HG03457 (cell line): ENCODE results near the gene GSG1L.

Experiments
- ATAC-seq: cut with Tn5 transposase; IDR thresholded peaks from one replicate; pipeline ENCODE4 v1.9.1; 2021; ENCODE audit warnings: moderate number of reproducible peaks; ENCODE audit not compliant: unreplicated experiment

The GSG1L gene

GRCh38 chr16:28029387-28030002 is 34.0 kb downstream of the GSG1L start:
- ATAC-seq = no peak

GRCh38 chr16:28027055-28027454 is 36.5 kb downstream of the GSG1L start:
- ATAC-seq = no peak

- no peak for ATAC-seq
Observed at GRCh38 chr16:28025631-28026030, 37.9 kb downstream of the GSG1L start.

GRCh38 chr16:28019218-28019617 is 44.3 kb downstream of the GSG1L start:
- ATAC-seq = no peak

- no peak for ATAC-seq
Observed at GRCh38 chr16:28014851-28015250, 48.7 kb downstream of the GSG1L start.

GRCh38 chr16:28013878-28014277 is 49.6 kb downstream of the GSG1L start:
- ATAC-seq = no peak

GRCh38 chr16:28013392-28013791 is 50.1 kb downstream of the GSG1L start:
- ATAC-seq = no peak

- no peak for ATAC-seq
Observed at GRCh38 chr16:28011971-28012445, 51.5 kb downstream of the GSG1L start.

- no peak for ATAC-seq
Observed at GRCh38 chr16:28011223-28011622, 52.3 kb downstream of the GSG1L start.

- no peak for ATAC-seq
Observed at GRCh38 chr16:28010671-28011070, 52.8 kb downstream of the GSG1L start.

- no peak for ATAC-seq
Observed at GRCh38 chr16:28009586-28010373, 53.7 kb downstream of the GSG1L start.

GRCh38 chr16:28003923-28004322 is 59.6 kb downstream of the GSG1L start:
- ATAC-seq = no peak

- no peak for ATAC-seq
Observed at GRCh38 chr16:28003021-28003865, 60.3 kb downstream of the GSG1L start.

GRCh38 chr16:28001642-28002041 is 61.9 kb downstream of the GSG1L start:
- no peak for ATAC-seq

- ATAC-seq = no peak
Observed at GRCh38 chr16:28001184-28001583, 62.3 kb downstream of the GSG1L start.

GRCh38 chr16:28000314-28001169 is 63.0 kb downstream of the GSG1L start:
- ATAC-seq = no peak

GRCh38 chr16:27999687-28000086 is 63.8 kb downstream of the GSG1L start:
- no peak for ATAC-seq

- ATAC-seq = no peak
Observed at GRCh38 chr16:27995378-27995777, 68.1 kb downstream of the GSG1L start.

GRCh38 chr16:27994686-27995085 is 68.8 kb downstream of the GSG1L start:
- no peak for ATAC-seq

GRCh38 chr16:27993587-27993986 is 69.9 kb downstream of the GSG1L start:
- no peak for ATAC-seq

- ATAC-seq = no peak
Observed at GRCh38 chr16:27991876-27992275, 71.6 kb downstream of the GSG1L start.
